Mesothelial cell of epicardium (in vitro differentiated cells): ENCODE data around the gene RASGRF2. TPM values are rescaled to one million over a fixed set of nuclear protein-coding genes. Genes with fewer than 3 reads are reported as not detected.

Experiments
- DNase-seq, 2 experiments: peaks; one replicate each; pipeline ENCODE4 v3.0.0; 2021; ENCODE audit warnings: low spot score in 2 of 2; ENCODE audit not compliant: unreplicated experiment in 2 of 2
- H3K27ac Mint-ChIP-seq: 2 replicates; pipeline ENCODE4 v1.8.0; 2021; ENCODE audit warnings: mixed read lengths
- H3K27me3 Mint-ChIP-seq: 2 replicates; pipeline ENCODE4 v1.8.0; 2021; ENCODE audit warnings: low read depth, mixed read lengths
- H3K36me3 Mint-ChIP-seq: 2 replicates; pipeline ENCODE4 v1.8.0; 2021; ENCODE audit warnings: mixed read lengths
- H3K4me1 Mint-ChIP-seq: 2 replicates; pipeline ENCODE4 v1.8.0; 2021; ENCODE audit warnings: mixed read lengths
- H3K4me3 Mint-ChIP-seq: 2 replicates; pipeline ENCODE4 v1.8.0; 2021; ENCODE audit warnings: mild to moderate bottlenecking, moderate library complexity, mixed read lengths
- H3K9me3 Mint-ChIP-seq: 2 replicates; pipeline ENCODE4 v1.8.0; 2021; ENCODE audit warnings: mixed read lengths
- total RNA-seq: library from RNA; stranded (reverse); gene quantifications from 3 replicates; pipeline ENCODE4 v1.2.1, GENCODE V29; 2021
- TF ChIP-seq, protein P1 (sequence below): fragments of 200-600 bp; sonication (generic); IDR thresholded peaks from one replicate; pipeline ENCODE4 v1.5.0; 2021; ENCODE audit warnings: antibody characterized with exemption; ENCODE audit not compliant: unreplicated experiment

RASGRF2 gene
- total RNA-seq, 1 donor from 2014 or later: 5.7 TPM

DNA sequence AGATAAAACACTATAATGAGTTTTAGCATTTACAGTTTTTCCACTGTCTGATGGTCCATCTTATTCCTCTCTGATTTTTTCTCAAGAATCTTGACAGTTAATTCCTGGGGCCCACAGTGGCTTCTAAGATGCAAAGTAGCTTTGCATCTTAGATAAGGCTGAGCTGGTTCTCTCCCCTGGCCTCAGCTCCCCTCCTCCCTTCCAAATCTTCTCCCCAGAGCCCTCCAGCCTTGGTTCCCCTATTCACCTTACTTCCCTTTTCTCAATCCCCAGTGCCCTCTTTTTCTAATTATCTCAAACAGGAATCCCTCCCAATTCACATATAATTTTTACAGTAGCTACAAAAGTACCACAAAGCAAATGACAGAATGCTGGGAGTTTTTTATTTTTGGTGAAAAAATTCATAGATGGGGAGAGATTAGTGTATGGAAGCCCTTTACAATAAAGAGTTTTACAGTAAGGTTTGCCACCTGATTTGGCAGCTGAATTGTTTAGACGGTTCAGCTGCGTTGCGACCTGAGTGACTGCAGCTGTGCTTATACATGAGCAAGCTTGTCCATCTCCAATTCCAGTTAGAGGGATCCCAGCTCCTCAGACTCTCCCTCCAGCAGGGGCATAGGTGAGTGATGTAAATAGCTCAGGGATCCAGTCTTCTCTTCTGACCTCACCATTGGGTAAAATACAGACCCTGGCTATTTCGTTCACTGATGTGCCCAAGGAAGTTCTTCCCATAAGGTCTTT lies 221.6 kb downstream of the RASGRF2 start:
- no peak overlapping the region for H3K4me3 Mint-ChIP-seq
- TF ChIP-seq, protein P1, sequence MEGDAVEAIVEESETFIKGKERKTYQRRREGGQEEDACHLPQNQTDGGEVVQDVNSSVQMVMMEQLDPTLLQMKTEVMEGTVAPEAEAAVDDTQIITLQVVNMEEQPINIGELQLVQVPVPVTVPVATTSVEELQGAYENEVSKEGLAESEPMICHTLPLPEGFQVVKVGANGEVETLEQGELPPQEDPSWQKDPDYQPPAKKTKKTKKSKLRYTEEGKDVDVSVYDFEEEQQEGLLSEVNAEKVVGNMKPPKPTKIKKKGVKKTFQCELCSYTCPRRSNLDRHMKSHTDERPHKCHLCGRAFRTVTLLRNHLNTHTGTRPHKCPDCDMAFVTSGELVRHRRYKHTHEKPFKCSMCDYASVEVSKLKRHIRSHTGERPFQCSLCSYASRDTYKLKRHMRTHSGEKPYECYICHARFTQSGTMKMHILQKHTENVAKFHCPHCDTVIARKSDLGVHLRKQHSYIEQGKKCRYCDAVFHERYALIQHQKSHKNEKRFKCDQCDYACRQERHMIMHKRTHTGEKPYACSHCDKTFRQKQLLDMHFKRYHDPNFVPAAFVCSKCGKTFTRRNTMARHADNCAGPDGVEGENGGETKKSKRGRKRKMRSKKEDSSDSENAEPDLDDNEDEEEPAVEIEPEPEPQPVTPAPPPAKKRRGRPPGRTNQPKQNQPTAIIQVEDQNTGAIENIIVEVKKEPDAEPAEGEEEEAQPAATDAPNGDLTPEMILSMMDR: no peak
- H3K4me1 Mint-ChIP-seq: peaks cover 41% of the 10 kb centered on the region
- peak overlapping the region; percentile 57 for H3K27ac Mint-ChIP-seq
- no peak for DNase-seq
- peaks cover 3% of the 10 kb centered on the region for H3K9me3 Mint-ChIP-seq
- H3K36me3 Mint-ChIP-seq: no peaks in the 10 kb centered on the region
- H3K27me3 Mint-ChIP-seq: no peaks in the 10 kb centered on the region

GRCh38 chr5:81182396-81183390 lies 222.5 kb downstream of the RASGRF2 start:
- DNase-seq: no peak
- no peaks in the 10 kb centered on the region for H3K36me3 Mint-ChIP-seq

DNA sequence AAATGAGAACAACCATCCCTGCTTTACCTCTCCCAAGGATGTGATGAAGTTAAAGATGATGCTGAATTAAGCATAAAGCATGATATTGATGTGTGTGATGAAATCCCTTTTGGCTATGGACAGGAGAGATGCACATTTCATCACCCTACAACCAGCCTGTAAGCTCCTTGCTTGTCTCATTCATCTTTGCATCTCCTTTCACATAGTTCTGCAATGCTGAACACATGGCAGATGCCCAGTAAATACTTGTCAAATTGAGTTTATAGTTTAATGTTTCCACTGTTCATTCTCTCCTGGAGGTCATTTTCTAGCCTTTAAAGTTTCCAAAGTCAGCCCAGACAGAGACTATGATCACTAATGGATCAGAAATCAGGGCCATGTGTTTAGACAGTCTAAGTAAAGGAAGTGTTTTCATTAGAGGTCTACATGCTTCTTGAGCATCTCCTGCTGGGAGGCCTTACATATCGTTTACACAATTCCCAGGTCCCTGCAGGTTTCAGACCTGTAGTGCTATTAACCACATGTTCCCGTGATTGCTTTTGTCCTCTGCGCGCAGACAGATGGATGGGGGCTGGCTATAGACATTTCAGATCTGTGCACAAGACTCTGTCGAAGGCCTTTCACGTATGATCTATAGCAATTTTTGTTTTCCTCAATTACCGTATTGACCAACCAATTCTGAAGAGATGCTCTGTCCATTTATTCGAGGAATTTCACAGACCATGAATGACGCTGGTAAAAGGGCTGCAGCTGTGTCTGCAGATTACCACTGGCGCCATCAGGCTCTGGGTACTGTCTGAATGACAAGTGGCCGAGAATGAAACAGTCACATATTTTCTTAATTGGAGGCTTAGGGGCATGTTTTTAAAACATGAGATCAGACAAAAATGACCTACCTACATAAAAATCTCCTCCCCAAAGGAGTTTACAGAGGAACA lies 223.9 kb downstream of the RASGRF2 start:
- DNase-seq: no peak
- Mint-ChIP-seq H3K4me1 (peaks cover 42% of the 10 kb centered on the region), H3K36me3 (no peaks in the 10 kb centered on the region), H3K27me3 (no peaks in the 10 kb centered on the region), H3K27ac (peak overlapping the region; percentile 95), H3K4me3 (no peak overlapping the region), H3K9me3 (no peaks in the 10 kb centered on the region)
- TF ChIP-seq, protein P1: no peak

More at GRCh38 chr5:81182396-81183390, 222.5 kb downstream of the RASGRF2 start:
- TF ChIP-seq, protein P1: no peak
- Mint-ChIP-seq H3K27ac (no peak overlapping the region), H3K9me3 (peaks cover under 1% of the 10 kb centered on the region), H3K4me3 (no peak overlapping the region), H3K4me1 (peaks cover 41% of the 10 kb centered on the region), H3K27me3 (no peaks in the 10 kb centered on the region)

GRCh38 chr5:81184749-81185110 lies 224.6 kb downstream of the RASGRF2 start:
- Mint-ChIP-seq H3K4me1 (peaks cover 41% of the 10 kb centered on the region), H3K9me3 (no peaks in the 10 kb centered on the region), H3K27ac (peak overlapping the region; percentile 95), H3K27me3 (no peaks in the 10 kb centered on the region), H3K4me3 (no peak overlapping the region), H3K36me3 (no peaks in the 10 kb centered on the region)
- TF ChIP-seq, protein P1: no peak
- no peak for DNase-seq

DNA sequence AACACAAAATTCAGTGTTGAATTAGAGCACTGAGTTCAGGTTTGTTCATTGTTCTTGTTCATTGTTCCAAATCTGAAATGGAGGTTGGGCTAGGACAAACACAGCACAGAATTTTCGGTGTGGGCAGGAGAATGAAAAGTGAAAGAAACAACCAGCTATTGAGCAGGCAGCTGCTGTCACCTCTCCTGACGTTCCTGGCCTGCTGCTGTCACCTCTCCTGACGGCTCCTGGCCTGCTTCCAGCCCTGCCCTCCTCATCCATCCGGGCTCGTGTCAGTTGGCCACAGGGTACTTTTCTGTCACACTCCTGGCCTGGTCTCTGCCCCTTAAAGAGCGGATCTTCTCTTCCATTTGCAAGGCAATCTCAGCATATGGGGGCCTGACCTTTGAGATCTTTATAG lies 227.7 kb downstream of the RASGRF2 start:
- Mint-ChIP-seq H3K36me3 (no peaks in the 10 kb centered on the region), H3K4me3 (no peak overlapping the region), H3K27ac (no peak overlapping the region), H3K9me3 (no peaks in the 10 kb centered on the region), H3K27me3 (no peaks in the 10 kb centered on the region), H3K4me1 (peaks cover 41% of the 10 kb centered on the region)
- no peak for DNase-seq
- TF ChIP-seq, protein P1: no peak
